ENCODE results near the gene GRID1. TPM values are rescaled to one million over a fixed set of nuclear protein-coding genes. Genes with fewer than 3 reads are reported as not detected.
A peak's percentile ranks its signal among the peaks of the same experiment; 100 is the strongest.

Gene GRID1
- total RNA-seq, 1 experiment from 2014 or later, result 5.6 TPM

DNA sequence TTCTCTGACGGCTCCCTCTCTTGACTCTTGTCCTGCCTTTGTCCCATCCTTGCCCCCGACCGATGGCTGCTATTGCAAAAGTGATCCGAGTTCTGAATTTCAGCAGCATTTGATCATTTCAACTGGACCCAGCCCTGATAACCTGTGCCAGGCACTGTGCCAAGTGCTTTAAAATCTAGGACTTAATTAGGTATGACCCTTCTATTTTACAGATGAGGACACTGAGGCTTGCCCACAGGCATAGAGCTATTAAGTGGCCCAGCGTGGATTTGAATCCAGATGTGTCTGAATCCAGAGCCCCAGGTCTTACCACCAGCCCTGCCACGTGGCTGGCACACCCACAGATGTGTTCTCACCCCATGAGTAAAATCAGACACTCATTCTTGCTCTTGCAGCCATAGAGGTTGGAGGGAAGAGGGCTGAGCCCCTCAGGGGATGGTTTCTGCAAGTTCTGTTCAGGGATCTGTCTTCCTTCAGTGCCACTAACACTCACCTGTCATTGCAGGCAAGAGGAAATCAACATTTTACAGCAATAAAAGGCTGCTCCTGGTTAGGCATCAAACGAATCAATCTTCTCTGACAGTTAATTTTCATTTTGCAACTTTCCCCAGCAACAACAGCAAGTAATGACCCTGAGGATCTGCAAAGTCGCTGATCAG lies 101.2 kb downstream of the GRID1 start:
- ChIA-PET POLR2A (no interaction called here), CTCF (no interaction called here), RAD21 (ENCODE audit: low non-redundant PET in 1 of 2, low total read pairs in 2 of 2, uncharacterized antibody in 2 of 2, unreplicated experiment in 2 of 2) (no interaction called here)
- ATAC-seq (no peak), DNase-seq (ENCODE audit: low read depth, low spot score) (no peak)
- TF ChIP-seq MAX (IDR thresholded peaks at IDR 0.05) (peak; percentile 73), JUND (IDR thresholded peaks at IDR 0.05) (no peak)
- H3K36me3 ChIP-seq (ENCODE audit: control insufficient read depth in 1 of 2, insufficient read depth in 2 of 2, low read length in 2 of 2), result no peaks in the 10 kb centered on the region
- BruUV-seq (replicated peaks), result no TSS peak
- no peak overlapping the region for H2AFZ ChIP-seq (ENCODE audit: low read depth, low read length, poor library complexity, severe bottlenecking)
- intact Hi-C loops (cut with micrococcal nuclease), result no loop called here
- H3K9me3 ChIP-seq (ENCODE audit: control insufficient read depth in 1 of 2, insufficient read depth in 1 of 2, low read depth in 1 of 2, low read length in 2 of 2), result no peaks in the 10 kb centered on the region
- H3K4me3 ChIP-seq (replicated peaks in 1 of 2; ENCODE audit: low read depth in 1 of 2, low read length in 2 of 2), result no peak overlapping the region
- H4K20me1 ChIP-seq (ENCODE audit: insufficient read depth), result no peaks in the 10 kb centered on the region
- no peaks in the 10 kb centered on the region for H3K9me2 ChIP-seq (ENCODE audit: insufficient read depth)
- no peak overlapping the region for H3K9ac ChIP-seq (ENCODE audit: low read length)
- H3K79me2 ChIP-seq (ENCODE audit: insufficient read depth, low read length), result no peaks in the 10 kb centered on the region
- H3K4me1 ChIP-seq (ENCODE audit: control insufficient read depth in 1 of 2, insufficient read depth in 2 of 2, low read length in 2 of 2), result peaks cover 0 to 8% of the 10 kb centered on the region in 2 experiments; a peak in 2 of 4 replicates
- H3K27me3 ChIP-seq (ENCODE audit: insufficient read depth, low read length), result no peaks in the 10 kb centered on the region
- H3K4me2 ChIP-seq (ENCODE audit: low read length), result no peak overlapping the region
- H3K27ac ChIP-seq (ENCODE audit: low read depth, low read length), result no peak overlapping the region

DNA sequence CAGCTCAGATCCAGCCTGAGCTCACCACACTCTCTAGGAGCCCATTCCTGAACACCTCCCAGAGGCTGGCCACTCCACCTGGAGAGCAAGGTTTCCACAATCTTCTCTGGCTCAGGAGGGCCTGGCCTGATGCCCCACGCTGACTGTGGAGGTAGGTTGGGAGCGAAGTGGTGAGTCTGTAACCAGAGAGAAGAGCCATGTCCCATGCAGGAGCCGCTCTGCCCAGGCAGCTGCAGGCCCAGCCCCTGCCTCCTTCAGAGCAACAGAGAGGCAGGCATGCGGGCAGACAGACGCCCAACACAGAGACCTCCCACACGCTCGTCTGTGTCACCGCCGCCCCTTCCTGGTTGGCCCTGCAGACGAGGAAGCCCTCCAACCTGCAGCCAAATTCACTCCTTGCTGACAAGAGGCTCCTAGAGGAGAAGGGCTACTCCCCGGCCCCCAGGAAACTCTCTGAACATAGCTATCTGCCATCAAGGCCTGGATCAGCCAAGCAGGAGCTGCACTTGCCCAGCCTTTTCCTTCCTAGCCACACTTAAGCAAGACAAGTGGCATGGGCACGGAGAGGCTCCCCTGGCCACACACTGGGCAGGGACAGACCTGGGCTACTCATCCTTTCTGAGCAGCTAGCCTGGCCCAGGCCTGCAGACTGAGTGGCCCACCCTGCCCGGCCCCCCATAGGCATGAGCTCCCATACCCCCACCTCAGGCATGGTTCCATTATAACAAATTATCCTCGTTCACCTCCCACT lies 101.9 kb downstream of the GRID1 start:
- intact Hi-C loops (cut with micrococcal nuclease), result loop anchor here (5.0 kb wide), 1 partner anchor 323 kb away; no protein-coding TSS in a partner anchor
- Histone ChIP-seq H3K79me2 (ENCODE audit: insufficient read depth, low read length) (no peaks in the 10 kb centered on the region), H3K9ac (ENCODE audit: low read length) (no peak overlapping the region), H4K20me1 (ENCODE audit: insufficient read depth) (no peaks in the 10 kb centered on the region), H3K27ac (ENCODE audit: low read depth, low read length) (no peak overlapping the region), H3K9me3 (ENCODE audit: control insufficient read depth in 1 of 2, insufficient read depth in 1 of 2, low read depth in 1 of 2, low read length in 2 of 2) (no peaks in the 10 kb centered on the region), H3K4me2 (ENCODE audit: low read length) (no peak overlapping the region), H3K4me1 (ENCODE audit: control insufficient read depth in 1 of 2, insufficient read depth in 2 of 2, low read length in 2 of 2) (peaks cover 0 to 8% of the 10 kb centered on the region in 2 experiments; a peak in 2 of 4 replicates), H2AFZ (ENCODE audit: low read depth, low read length, poor library complexity, severe bottlenecking) (no peak overlapping the region), H3K4me3 (replicated peaks in 1 of 2; ENCODE audit: low read depth in 1 of 2, low read length in 2 of 2) (no peak overlapping the region), H3K36me3 (ENCODE audit: control insufficient read depth in 1 of 2, insufficient read depth in 2 of 2, low read length in 2 of 2) (no peaks in the 10 kb centered on the region), H3K9me2 (ENCODE audit: insufficient read depth) (no peaks in the 10 kb centered on the region), H3K27me3 (ENCODE audit: insufficient read depth, low read length) (no peaks in the 10 kb centered on the region)
- no peak for TF ChIP-seq CTCF (IDR thresholded peaks at IDR 0.05 in 2 of 3, conservative IDR thresholded peaks at IDR 0.05 in 1 of 3; ENCODE audit: borderline replicate concordance in 1 of 3, insufficient read depth in 1 of 3, low read depth in 2 of 3, low read length in 2 of 3)
- TF ChIP-seq JUND (IDR thresholded peaks at IDR 0.05), result no peak
- no peak for TF ChIP-seq ELF1 (IDR thresholded peaks at IDR 0.05; ENCODE audit: borderline replicate concordance, low read depth)
- TF ChIP-seq YY1 (IDR thresholded peaks at IDR 0.05; ENCODE audit: extremely low read depth, insufficient replicate concordance, low read depth, low read length), result no peak
- TF ChIP-seq SRF (IDR thresholded peaks at IDR 0.05; ENCODE audit: low read depth), result no peak
- ChIA-PET CTCF (no interaction called here), RAD21 (ENCODE audit: low non-redundant PET in 1 of 2, low total read pairs in 2 of 2, uncharacterized antibody in 2 of 2, unreplicated experiment in 2 of 2) (no interaction called here), POLR2A (no interaction called here)
- DNase-seq (ENCODE audit: low read depth, low spot score) (no peak), ATAC-seq (no peak)
- no TSS peak for BruUV-seq (replicated peaks)

Data from HCT116 (cell line).